Measurements from ENCODE around the gene MTG2. TPM values are rescaled to one million over a fixed set of nuclear protein-coding genes. Genes with fewer than 3 reads are reported as not detected.

The MTG2 gene
- total RNA-seq, 1 donor from 2014 or later, result 13.3 TPM

- TF ChIP-seq POLR2AphosphoS5 (IDR thresholded peaks at IDR 0.05; ENCODE audit: insufficient read depth in 1 of 2, low read depth in 1 of 2) (no peak), CTCF (IDR thresholded peaks at IDR 0.05) (no peak), POLR2A (IDR thresholded peaks at IDR 0.05) (no peak)
- peaks cover 0 to 80% of the 10 kb centered on the region in 2 donors for H3K36me3 ChIP-seq
- H3K4me1 ChIP-seq, result peaks cover 27% of the 10 kb centered on the region
- intact Hi-C loops (cut with DNase I), result no loop called here
- no peak for DNase-seq (ENCODE audit: extremely low spot score in 2 of 2)
- H3K9me3 ChIP-seq, result no peaks in the 10 kb centered on the region
- no peak overlapping the region for H3K27ac ChIP-seq
- no peaks in the 10 kb centered on the region for H3K27me3 ChIP-seq
- H3K4me3 ChIP-seq, result no peak overlapping the region
Observed at GRCh38 chr20:62135573-62136266, 47.1 kb upstream of the MTG2 start.

GRCh38 chr20:62136283-62137091 lies 46.3 kb upstream of the MTG2 start:
- no peaks in the 10 kb centered on the region for H3K27me3 ChIP-seq
- no peaks in the 10 kb centered on the region for H3K9me3 ChIP-seq
- no peak for DNase-seq (ENCODE audit: extremely low spot score in 2 of 2)
- peaks cover 35% of the 10 kb centered on the region for H3K4me1 ChIP-seq
- H3K4me3 ChIP-seq, result no peak overlapping the region
- TF ChIP-seq POLR2A (IDR thresholded peaks at IDR 0.05) (no peak), POLR2AphosphoS5 (IDR thresholded peaks at IDR 0.05; ENCODE audit: insufficient read depth in 1 of 2, low read depth in 1 of 2) (no peak), CTCF (IDR thresholded peaks at IDR 0.05) (peak in 2 of 3 experiments; percentile 49 to 51)
- H3K27ac ChIP-seq, result no peak overlapping the region
- peaks cover 0 to 72% of the 10 kb centered on the region in 2 donors for H3K36me3 ChIP-seq
- intact Hi-C loops (cut with DNase I), result no loop called here

GRCh38 chr20:62137092-62137384 lies 45.8 kb upstream of the MTG2 start:
- no peak overlapping the region for H3K4me3 ChIP-seq
- H3K4me1 ChIP-seq, result peaks cover 41% of the 10 kb centered on the region
- intact Hi-C loops (cut with DNase I), result no loop called here
- H3K27me3 ChIP-seq, result no peaks in the 10 kb centered on the region
- H3K36me3 ChIP-seq, result peaks cover 0 to 67% of the 10 kb centered on the region in 2 donors
- H3K9me3 ChIP-seq, result no peaks in the 10 kb centered on the region
- TF ChIP-seq CTCF (IDR thresholded peaks at IDR 0.05), result no peak
- no peak overlapping the region for H3K27ac ChIP-seq
- DNase-seq (ENCODE audit: extremely low spot score in 2 of 2), result no peak

GRCh38 chr20:62137478-62138203 lies 45.2 kb upstream of the MTG2 start:
- Histone ChIP-seq H3K36me3 (peaks cover 0 to 61% of the 10 kb centered on the region in 2 donors), H3K9me3 (no peaks in the 10 kb centered on the region), H3K27ac (no peak overlapping the region), H3K27me3 (no peaks in the 10 kb centered on the region), H3K4me1 (peaks cover 43% of the 10 kb centered on the region), H3K4me3 (no peak overlapping the region)
- intact Hi-C loops (cut with DNase I), result no loop called here
- no peak for DNase-seq (ENCODE audit: extremely low spot score in 2 of 2)
- TF ChIP-seq CTCF (IDR thresholded peaks at IDR 0.05) (no peak), POLR2AphosphoS5 (IDR thresholded peaks at IDR 0.05; ENCODE audit: insufficient read depth in 1 of 2, low read depth in 1 of 2) (no peak), POLR2A (IDR thresholded peaks at IDR 0.05) (no peak)
